A673 (cell line): ENCODE measurements around the gene NLRC5. TPM values are rescaled to one million over a fixed set of nuclear protein-coding genes. Genes with fewer than 3 reads are reported as not detected.

ENCODE experiments used
- BruUV-seq: library from RNA; stranded (reverse); fragments of 400-500 nt; replicated peaks from 2 replicates; lab custom pipeline; 2021; lab: Mats Ljungman, UMichigan
- CTCF ChIA-PET: fragments of 300-600 bp; sonication (Branson Sonifier 250); formaldehyde crosslinking; loops from one replicate; lab custom pipeline; 2022; ENCODE audit warnings: antibody characterized with exemption; lab: Charles Lee
- POLR2A ChIA-PET: fragments of 300-600 bp; sonication (Branson Sonifier 250); formaldehyde crosslinking; loops from one replicate; lab custom pipeline; 2022; ENCODE audit warnings: antibody characterized with exemption; ENCODE audit not compliant: low non-redundant PET; lab: Charles Lee
- DNase-seq: peaks from one replicate; pipeline ENCODE4 v3.0.0-alpha.2; 2015; ENCODE audit warnings: low spot score
- H3K27ac ChIP-seq: fragments of 200-600 bp; sonication (generic); 2 replicates; pipeline ENCODE4 v1.5.1; 2016; ENCODE audit warnings: mixed run types, low read depth, mild to moderate bottlenecking, mixed read lengths, antibody characterized with exemption, low read length; ENCODE audit not compliant: poor library complexity, severe bottlenecking
- H3K27me3 ChIP-seq: fragments of 200-600 bp; sonication (generic); replicated peaks from 2 replicates; pipeline ENCODE4 v1.6.1; 2017; ENCODE audit warnings: mixed run types, low read depth, mild to moderate bottlenecking, mixed read lengths, antibody characterized with exemption, low read length; ENCODE audit not compliant: insufficient read depth, poor library complexity
- H3K36me3 ChIP-seq: fragments of 200-600 bp; sonication (generic); 2 replicates; pipeline ENCODE4 v1.6.1; 2016; ENCODE audit warnings: mixed run types, mild to moderate bottlenecking, mixed read lengths, antibody characterized with exemption, low read length; ENCODE audit not compliant: insufficient read depth, poor library complexity, severe bottlenecking
- H3K4me1 ChIP-seq: fragments of 200-600 bp; sonication (generic); 2 replicates; pipeline ENCODE4 v1.6.1; 2017; ENCODE audit warnings: mixed run types, mild to moderate bottlenecking, mixed read lengths, antibody characterized with exemption, low read length; ENCODE audit not compliant: insufficient read depth, poor library complexity, severe bottlenecking
- H3K4me3 ChIP-seq: fragments of 200-600 bp; sonication (generic); 2 replicates; pipeline ENCODE4 v1.5.1; 2016; ENCODE audit warnings: low read depth, mixed run types, mild to moderate bottlenecking, mixed read lengths, low read length; ENCODE audit not compliant: poor library complexity, severe bottlenecking
- H3K9me3 ChIP-seq: fragments of 200-600 bp; sonication (generic); 2 replicates; pipeline ENCODE4 v1.6.1; 2016; ENCODE audit warnings: mixed run types, low read depth, mild to moderate bottlenecking, mixed read lengths, antibody characterized with exemption, low read length; ENCODE audit not compliant: poor library complexity, severe bottlenecking
- CTCF ChIP-seq: fragments of 300-800, 200-600 bp; sonication (generic); conservative IDR thresholded peaks from 2 replicates; pipeline ENCODE4 v1.5.1; 2017; ENCODE audit warnings: low read depth, mild to moderate bottlenecking, antibody characterized with exemption, low read length, moderate library complexity, mixed read lengths
- EZH2 ChIP-seq: fragments of 200-600 bp; sonication (generic); IDR thresholded peaks from 2 replicates; pipeline ENCODE4 v1.6.1; 2017; ENCODE audit warnings: borderline replicate concordance, low read depth, mild to moderate bottlenecking, mixed read lengths, antibody characterized with exemption, low read length; ENCODE audit not compliant: poor library complexity, severe bottlenecking
- intact Hi-C: fragments of 100-400 bp; cut with micrococcal nuclease; formaldehyde crosslinking; loops from one replicate; pipeline ENCODE4 v1.10.0; 2022; ENCODE audit not compliant: unreplicated experiment
- total RNA-seq: library from RNA; stranded (reverse); gene quantifications from 2 replicates; pipeline ENCODE4 v1.2.3, GENCODE V29; 2021

The NLRC5 gene
- total RNA-seq, 1 experiment from 2014 or later, result 13.1 TPM

GRCh38 chr16:56969769-56970168, 19.6 kb upstream of the NLRC5 start:
- Histone ChIP-seq H3K36me3 (no peaks in the 10 kb centered on the region), H3K4me3 (no peak overlapping the region), H3K9me3 (no peaks in the 10 kb centered on the region), H3K27ac (no peak overlapping the region), H3K4me1 (peaks cover 4% of the 10 kb centered on the region), H3K27me3 (no peaks in the 10 kb centered on the region)
- DNase-seq, result no peak
- intact Hi-C loops, result no loop called here
- POLR2A ChIA-PET, result no interaction called here
- CTCF ChIA-PET, result no interaction called here
- no peak for TF ChIP-seq EZH2
- TF ChIP-seq CTCF, result no peak
- no TSS peak for BruUV-seq

GRCh38 chr16:56970934-56971767, 18.2 kb upstream of the NLRC5 start:
- Histone ChIP-seq H3K27ac (no peak overlapping the region), H3K27me3 (no peaks in the 10 kb centered on the region), H3K9me3 (no peaks in the 10 kb centered on the region), H3K4me1 (no peaks in the 10 kb centered on the region), H3K36me3 (no peaks in the 10 kb centered on the region), H3K4me3 (no peak overlapping the region)
- ChIA-PET CTCF (no interaction called here), POLR2A (no interaction called here)
- no peak for DNase-seq
- BruUV-seq, result no TSS peak
- TF ChIP-seq CTCF (no peak), EZH2 (no peak)
- intact Hi-C loops, result no loop called here

- Histone ChIP-seq H3K4me3 (no peak overlapping the region), H3K27me3 (no peaks in the 10 kb centered on the region), H3K36me3 (no peaks in the 10 kb centered on the region), H3K9me3 (no peaks in the 10 kb centered on the region), H3K27ac (no peak overlapping the region), H3K4me1 (no peaks in the 10 kb centered on the region)
- DNase-seq, result no peak
- ChIA-PET POLR2A (no interaction called here), CTCF (no interaction called here)
- intact Hi-C loops, result no loop called here
- no TSS peak for BruUV-seq
- TF ChIP-seq CTCF (no peak), EZH2 (no peak)
These were observed 17.7 kb upstream of the NLRC5 start for GRCh38 chr16:56971768-56972043.
